Measurements from ENCODE around the gene TRDN.

DNA sequence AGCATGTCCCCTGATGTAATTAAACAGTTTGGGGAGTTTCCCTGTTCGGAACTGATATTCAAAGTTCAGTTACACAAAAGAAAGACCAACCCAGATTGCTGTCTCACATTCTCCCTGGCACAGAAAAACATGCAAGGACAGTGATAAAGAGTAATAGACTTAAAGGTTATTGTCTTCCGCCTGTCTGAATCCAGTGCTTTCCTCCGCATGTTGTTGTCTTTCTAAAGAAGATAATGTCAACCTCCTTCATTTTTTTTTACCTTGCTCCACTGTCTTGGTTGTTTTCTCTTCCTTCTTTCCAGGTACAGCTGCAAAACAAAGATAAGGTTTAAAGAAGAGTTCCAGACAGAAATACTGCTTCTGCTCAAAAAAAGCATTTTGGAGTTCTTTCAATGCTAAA is 284.5 kb downstream of the TRDN start:
- TF ChIP-seq EP300 (conservative IDR thresholded peaks at IDR 0.05; ENCODE audit: poor library complexity, severe bottlenecking) (no peak), EZH2 (IDR thresholded peaks at IDR 0.05; ENCODE audit: borderline replicate concordance, insufficient read depth, low read length, poor library complexity, severe bottlenecking) (no peak), SMC3 (conservative IDR thresholded peaks at IDR 0.05; ENCODE audit: poor library complexity) (no peak), POLR2AphosphoS5 (IDR thresholded peaks at IDR 0.05) (no peak), RAD21 (conservative IDR thresholded peaks at IDR 0.05) (no peak)
- TF ChIP-seq, protein P1, sequence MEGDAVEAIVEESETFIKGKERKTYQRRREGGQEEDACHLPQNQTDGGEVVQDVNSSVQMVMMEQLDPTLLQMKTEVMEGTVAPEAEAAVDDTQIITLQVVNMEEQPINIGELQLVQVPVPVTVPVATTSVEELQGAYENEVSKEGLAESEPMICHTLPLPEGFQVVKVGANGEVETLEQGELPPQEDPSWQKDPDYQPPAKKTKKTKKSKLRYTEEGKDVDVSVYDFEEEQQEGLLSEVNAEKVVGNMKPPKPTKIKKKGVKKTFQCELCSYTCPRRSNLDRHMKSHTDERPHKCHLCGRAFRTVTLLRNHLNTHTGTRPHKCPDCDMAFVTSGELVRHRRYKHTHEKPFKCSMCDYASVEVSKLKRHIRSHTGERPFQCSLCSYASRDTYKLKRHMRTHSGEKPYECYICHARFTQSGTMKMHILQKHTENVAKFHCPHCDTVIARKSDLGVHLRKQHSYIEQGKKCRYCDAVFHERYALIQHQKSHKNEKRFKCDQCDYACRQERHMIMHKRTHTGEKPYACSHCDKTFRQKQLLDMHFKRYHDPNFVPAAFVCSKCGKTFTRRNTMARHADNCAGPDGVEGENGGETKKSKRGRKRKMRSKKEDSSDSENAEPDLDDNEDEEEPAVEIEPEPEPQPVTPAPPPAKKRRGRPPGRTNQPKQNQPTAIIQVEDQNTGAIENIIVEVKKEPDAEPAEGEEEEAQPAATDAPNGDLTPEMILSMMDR (IDR thresholded peaks at IDR 0.05; ENCODE audit: poor library complexity, severe bottlenecking) = no peak
